ENCODE data around the gene SETD9.

- TF ChIP-seq CTCF (IDR thresholded peaks at IDR 0.05) (no peak), POLR2A (IDR thresholded peaks at IDR 0.05) (no peak), EP300 (IDR thresholded peaks at IDR 0.05) (no peak)
Measured at GRCh38 chr5:56959326-56959725, 49.9 kb downstream of the SETD9 start.
